BE2C (cell line): ENCODE measurements around the gene PARVA.

Experiments
- DNase-seq: peaks from one replicate; pipeline ENCODE4 v3.0.0-alpha.2; 2020
- H3K27me3 ChIP-seq: fragments of 250-450 bp; sonication (Bioruptor Pico); 2 replicates; pipeline ENCODE4 v1.5.1; 2020; ENCODE audit warnings: mild to moderate bottlenecking
- H3K36me3 ChIP-seq: fragments of 250-450 bp; sonication (Bioruptor Pico); 2 replicates; pipeline ENCODE4 v1.5.1; 2020; ENCODE audit warnings: mild to moderate bottlenecking
- H3K4me1 ChIP-seq: fragments of 250-450 bp; sonication (Bioruptor Pico); 2 replicates; pipeline ENCODE4 v1.5.1; 2020
- H3K4me3 ChIP-seq: 2 replicates; pipeline ENCODE4 v1.5.1; 2011; ENCODE audit warnings: low read depth, low read length
- H3K9me3 ChIP-seq: fragments of 250-450 bp; sonication (Bioruptor Pico); 2 replicates; pipeline ENCODE4 v1.5.1; 2020
- CTCF ChIP-seq: IDR thresholded peaks from 2 replicates; pipeline ENCODE4 v1.5.1; 2012; ENCODE audit warnings: mild to moderate bottlenecking, low read depth, low read length

The PARVA gene

GRCh38 chr11:12453243-12453642, 75.9 kb downstream of the PARVA start:
- Histone ChIP-seq H3K4me1 (peaks cover 25% of the 10 kb centered on the region), H3K36me3 (no peaks in the 10 kb centered on the region), H3K27me3 (no peaks in the 10 kb centered on the region), H3K9me3 (no peaks in the 10 kb centered on the region), H3K4me3 (no peak overlapping the region)
- DNase-seq: no peak
- no peak for TF ChIP-seq CTCF

- no peak overlapping the region for H3K4me3 ChIP-seq
- H3K9me3 ChIP-seq: no peaks in the 10 kb centered on the region
- H3K36me3 ChIP-seq: no peaks in the 10 kb centered on the region
- DNase-seq: no peak
- H3K27me3 ChIP-seq: no peaks in the 10 kb centered on the region
- peaks cover 25% of the 10 kb centered on the region for H3K4me1 ChIP-seq
- TF ChIP-seq CTCF: no peak
These were observed 77.4 kb downstream of the PARVA start for GRCh38 chr11:12454782-12455181.

- no peaks in the 10 kb centered on the region for H3K36me3 ChIP-seq
- no peaks in the 10 kb centered on the region for H3K9me3 ChIP-seq
- no peaks in the 10 kb centered on the region for H3K27me3 ChIP-seq
- no peak for TF ChIP-seq CTCF
- H3K4me1 ChIP-seq: peaks cover 16% of the 10 kb centered on the region
- DNase-seq: no peak
- no peak overlapping the region for H3K4me3 ChIP-seq
These were observed 78.6 kb downstream of the PARVA start for GRCh38 chr11:12455938-12456337.

- H3K9me3 ChIP-seq: no peaks in the 10 kb centered on the region
- no peak for TF ChIP-seq CTCF
- H3K27me3 ChIP-seq: no peaks in the 10 kb centered on the region
- H3K4me1 ChIP-seq: peaks cover 16% of the 10 kb centered on the region
- no peaks in the 10 kb centered on the region for H3K36me3 ChIP-seq
- no peak for DNase-seq
- H3K4me3 ChIP-seq: no peak overlapping the region
These were observed 79.5 kb downstream of the PARVA start for GRCh38 chr11:12456651-12457579.

- DNase-seq: no peak
- no peaks in the 10 kb centered on the region for H3K27me3 ChIP-seq
- no peak overlapping the region for H3K4me3 ChIP-seq
- no peak for TF ChIP-seq CTCF
- peaks cover 5% of the 10 kb centered on the region; the same call in 1 of the 2 replicates for H3K4me1 ChIP-seq
- no peaks in the 10 kb centered on the region for H3K36me3 ChIP-seq
- H3K9me3 ChIP-seq: no peaks in the 10 kb centered on the region
These were observed 80.7 kb downstream of the PARVA start for GRCh38 chr11:12458042-12458441.

GRCh38 chr11:12459374-12459773, 82.0 kb downstream of the PARVA start:
- no peak for TF ChIP-seq CTCF
- no peak for DNase-seq
- Histone ChIP-seq H3K4me3 (no peak overlapping the region), H3K36me3 (no peaks in the 10 kb centered on the region), H3K9me3 (no peaks in the 10 kb centered on the region), H3K27me3 (no peaks in the 10 kb centered on the region), H3K4me1 (peaks cover 5% of the 10 kb centered on the region; the same call in 1 of the 2 replicates)
